ENCODE data around the gene TPM4. TPM values are rescaled to one million over a fixed set of nuclear protein-coding genes. Genes with fewer than 3 reads are reported as not detected.
A peak's percentile ranks its signal among the peaks of the same experiment; 100 is the strongest.
"Not testable (repeated sequence)": the region's sequence is repeated elsewhere in the genome, so short reads cannot be mapped to it uniquely, and the experiment has no call there.

TPM4 gene
- total RNA-seq, 2 donors from 2014 or later = 162 to 171 TPM

DNA sequence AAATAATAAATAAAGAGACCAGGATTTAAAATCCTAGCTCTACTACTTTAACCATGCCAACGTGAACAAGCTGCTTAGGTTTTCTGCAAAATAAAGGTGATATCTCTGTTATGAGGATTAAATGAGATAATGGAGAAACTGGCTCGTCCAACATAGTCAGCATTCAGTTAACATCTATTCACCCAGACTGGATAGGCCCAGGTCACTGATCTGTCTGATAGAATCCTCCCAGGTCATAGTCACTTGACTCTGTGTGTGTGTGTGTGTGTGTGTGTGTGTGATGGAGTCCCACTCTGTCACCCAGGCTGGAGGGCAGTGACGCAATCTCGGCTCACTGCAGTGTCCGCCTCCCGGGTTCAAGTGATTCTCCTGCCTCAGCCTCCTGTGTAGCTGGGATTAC lies 22.5 kb downstream of the TPM4 start:
- peak overlapping the region in 1 of 4 donors; percentile 64 for H3K27ac ChIP-seq
- 90 to 92% methylated on average over 4 to 6 of the region's 6 CpGs for WGBS, 2 donors

DNA sequence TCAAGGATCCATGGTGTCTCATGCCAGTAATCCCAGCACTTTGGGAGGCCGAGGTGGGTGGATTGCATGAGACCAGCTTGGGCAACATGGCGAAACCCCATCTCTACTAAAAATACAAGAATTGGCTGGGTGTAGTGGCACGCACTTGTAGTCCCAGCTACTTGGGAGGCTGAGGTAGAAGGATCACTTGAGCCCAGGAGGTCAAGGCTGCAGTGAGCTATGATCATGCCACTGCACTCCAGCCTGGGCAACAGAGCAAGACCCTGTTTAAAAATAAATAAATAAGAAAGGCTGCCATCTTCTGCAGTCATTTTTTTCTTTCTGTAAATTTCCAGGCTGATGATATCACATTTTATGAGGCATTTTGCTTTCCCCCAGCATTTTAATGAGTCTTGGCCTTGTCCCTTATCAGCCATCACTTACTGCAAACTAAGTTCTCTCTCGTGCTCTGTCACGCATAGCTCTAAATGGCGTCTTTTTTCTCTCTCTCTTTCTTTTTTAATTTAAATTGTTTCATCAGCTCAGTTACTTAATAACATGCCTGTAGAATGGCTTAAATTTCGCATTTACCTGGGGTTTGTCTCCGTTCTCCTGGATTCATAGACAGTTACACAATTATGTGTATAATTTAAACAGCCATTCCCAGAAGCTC lies 23.1 kb downstream of the TPM4 start:
- Histone ChIP-seq H3K4me1 (peaks cover 25% of the 10 kb centered on the region), H3K36me3 (replicated peaks in 1 of 2; ENCODE audit: insufficient read depth in 1 of 2, low read depth in 2 of 2) (peaks cover 5 to 16% of the 10 kb centered on the region in 2 donors)
- H3K9me3 ChIP-seq; H3K4me3 ChIP-seq; intact Hi-C loops (cut with DNase I); DNase-seq; ATAC-seq; H3K27me3 ChIP-seq; H3K27ac ChIP-seq: not testable (repeated sequence)
- 82 to 84% methylated on average over 8 of the region's 8 CpGs for WGBS, 2 donors

More for the DNA sequence above, 22.5 kb downstream of the TPM4 start:
- intact Hi-C loops (cut with DNase I) = no loop called here
- DNase-seq (no peak), ATAC-seq (no peak)
- TF ChIP-seq, protein P1, sequence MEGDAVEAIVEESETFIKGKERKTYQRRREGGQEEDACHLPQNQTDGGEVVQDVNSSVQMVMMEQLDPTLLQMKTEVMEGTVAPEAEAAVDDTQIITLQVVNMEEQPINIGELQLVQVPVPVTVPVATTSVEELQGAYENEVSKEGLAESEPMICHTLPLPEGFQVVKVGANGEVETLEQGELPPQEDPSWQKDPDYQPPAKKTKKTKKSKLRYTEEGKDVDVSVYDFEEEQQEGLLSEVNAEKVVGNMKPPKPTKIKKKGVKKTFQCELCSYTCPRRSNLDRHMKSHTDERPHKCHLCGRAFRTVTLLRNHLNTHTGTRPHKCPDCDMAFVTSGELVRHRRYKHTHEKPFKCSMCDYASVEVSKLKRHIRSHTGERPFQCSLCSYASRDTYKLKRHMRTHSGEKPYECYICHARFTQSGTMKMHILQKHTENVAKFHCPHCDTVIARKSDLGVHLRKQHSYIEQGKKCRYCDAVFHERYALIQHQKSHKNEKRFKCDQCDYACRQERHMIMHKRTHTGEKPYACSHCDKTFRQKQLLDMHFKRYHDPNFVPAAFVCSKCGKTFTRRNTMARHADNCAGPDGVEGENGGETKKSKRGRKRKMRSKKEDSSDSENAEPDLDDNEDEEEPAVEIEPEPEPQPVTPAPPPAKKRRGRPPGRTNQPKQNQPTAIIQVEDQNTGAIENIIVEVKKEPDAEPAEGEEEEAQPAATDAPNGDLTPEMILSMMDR (IDR thresholded peaks at IDR 0.05) = no peak
- TF ChIP-seq POLR2A (IDR thresholded peaks at IDR 0.05) = no peak
- no peaks in the 10 kb centered on the region for H3K27me3 ChIP-seq
- H3K4me1 ChIP-seq = peaks cover 25% of the 10 kb centered on the region
- no peak overlapping the region for H3K4me3 ChIP-seq
- H3K36me3 ChIP-seq (replicated peaks in 1 of 2; ENCODE audit: insufficient read depth in 1 of 2, low read depth in 2 of 2) = peaks cover 5 to 17% of the 10 kb centered on the region in 2 donors
- no peaks in the 10 kb centered on the region for H3K9me3 ChIP-seq

DNA sequence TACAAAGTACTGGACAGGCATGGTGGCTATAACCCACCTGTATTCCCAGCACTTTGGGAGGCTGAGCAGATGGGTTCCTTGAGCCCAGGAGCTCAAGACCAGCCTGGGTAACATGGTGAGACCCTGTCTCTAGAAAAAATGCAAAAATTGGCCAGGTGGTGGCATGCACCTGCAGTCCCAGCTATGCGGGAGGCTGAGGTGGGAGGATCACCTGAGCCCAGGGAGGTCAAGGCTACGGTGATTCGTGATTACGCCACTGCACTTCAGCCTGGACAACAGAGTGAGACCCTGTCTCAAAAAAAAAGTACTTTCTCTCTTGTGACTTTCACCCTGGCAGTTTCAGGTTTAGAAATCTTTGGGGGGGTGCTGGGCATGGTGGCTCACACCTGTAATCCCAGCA lies 24.2 kb downstream of the TPM4 start:
- WGBS, 2 donors = 76 to 100% methylated on average over 4 of the region's 4 CpGs
- DNase-seq (no peak), ATAC-seq (no peak)
- TF ChIP-seq, protein P1 (IDR thresholded peaks at IDR 0.05) = no peak
- no peak for TF ChIP-seq POLR2A (IDR thresholded peaks at IDR 0.05)
- Histone ChIP-seq H3K4me1 (peaks cover 25% of the 10 kb centered on the region), H3K9me3 (no peaks in the 10 kb centered on the region), H3K36me3 (replicated peaks in 1 of 2; ENCODE audit: insufficient read depth in 1 of 2, low read depth in 2 of 2) (peaks cover 0 to 11% of the 10 kb centered on the region in 2 donors), H3K27me3 (no peaks in the 10 kb centered on the region), H3K4me3 (no peak overlapping the region), H3K27ac (no peak overlapping the region)
- intact Hi-C loops (cut with DNase I) = no loop called here

DNA sequence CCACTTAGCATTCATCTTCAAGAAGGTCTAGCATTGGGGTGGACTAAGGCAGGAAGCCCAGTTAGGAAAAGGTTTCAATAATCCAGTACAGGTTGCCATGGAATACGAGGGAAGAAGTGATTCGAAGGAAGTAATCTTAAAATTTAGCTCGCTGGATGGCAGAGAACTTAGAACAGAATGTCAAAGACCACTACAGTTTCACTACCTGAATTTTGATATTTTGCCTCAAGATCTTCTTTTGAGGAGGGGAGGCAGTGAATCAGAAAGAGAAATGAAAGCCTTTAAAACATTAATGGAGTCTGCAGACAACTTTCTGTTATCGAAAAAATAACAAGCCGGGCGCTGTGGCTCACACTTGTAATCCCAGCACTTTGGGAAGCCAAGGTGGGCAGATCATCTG lies 28.4 kb downstream of the TPM4 start:
- no peak for DNase-seq
- H3K4me1 ChIP-seq = peaks cover 17% of the 10 kb centered on the region
- TF ChIP-seq, protein P1 (IDR thresholded peaks at IDR 0.05) = no peak
- TF ChIP-seq POLR2A (IDR thresholded peaks at IDR 0.05) = no peak
- no peak overlapping the region for H3K4me3 ChIP-seq
- 85 to 88% methylated on average over 6 of the region's 6 CpGs for WGBS, 2 donors
- no peaks in the 10 kb centered on the region for H3K27me3 ChIP-seq
- no peak for ATAC-seq
- intact Hi-C loops (cut with DNase I) = no loop called here
- peaks cover 0 to 8% of the 10 kb centered on the region in 2 donors for H3K36me3 ChIP-seq (replicated peaks in 1 of 2; ENCODE audit: insufficient read depth in 1 of 2, low read depth in 2 of 2)
- no peak overlapping the region for H3K27ac ChIP-seq
- no peaks in the 10 kb centered on the region for H3K9me3 ChIP-seq

DNA sequence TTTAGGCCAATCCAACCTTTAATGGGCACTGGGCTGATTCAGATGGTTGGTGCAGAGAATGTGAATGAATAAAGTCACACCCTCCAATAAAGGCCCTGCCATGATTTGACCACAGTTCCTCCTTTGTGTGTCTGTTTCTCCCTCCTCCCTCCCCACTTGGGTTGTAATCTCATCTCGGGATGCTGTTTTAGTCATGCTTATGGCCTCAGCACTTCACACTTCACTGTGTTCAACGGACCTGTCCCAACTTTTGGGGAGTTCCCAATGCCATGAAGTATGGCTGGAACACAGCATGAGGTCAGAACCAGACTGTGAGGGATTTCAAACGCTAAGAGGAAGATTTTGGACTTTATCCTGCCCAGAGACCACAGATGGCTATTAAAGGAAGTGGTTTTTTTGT lies 29.8 kb downstream of the TPM4 start:
- TF ChIP-seq POLR2A (IDR thresholded peaks at IDR 0.05) = no peak
- TF ChIP-seq, protein P1 (IDR thresholded peaks at IDR 0.05) = no peak
- 17 to 32% methylated on average over 3 of the region's 3 CpGs for WGBS, 2 donors
- intact Hi-C loops (cut with DNase I) = no loop called here
- peaks cover 0 to 8% of the 10 kb centered on the region in 2 donors for H3K36me3 ChIP-seq (replicated peaks in 1 of 2; ENCODE audit: insufficient read depth in 1 of 2, low read depth in 2 of 2)
- no peak for ATAC-seq
- no peaks in the 10 kb centered on the region for H3K27me3 ChIP-seq
- no peak for DNase-seq
- peaks cover 22% of the 10 kb centered on the region for H3K4me1 ChIP-seq
- H3K4me3 ChIP-seq = no peak overlapping the region
- H3K27ac ChIP-seq = peak overlapping the region in 1 of 4 donors; percentile 21
- H3K9me3 ChIP-seq = no peaks in the 10 kb centered on the region

Measured in body of pancreas (tissue), 4 donors.